GM21737 (cell line): ENCODE data around the gene KIF27.
"Not testable (repeated sequence)": the region's sequence is repeated elsewhere in the genome, so short reads cannot be mapped to it uniquely, and the experiment has no call there.

ENCODE experiments used
- ATAC-seq: cut with Tn5 transposase; IDR thresholded peaks from one replicate; pipeline ENCODE4 v1.9.1; 2021; ENCODE audit warnings: mild to moderate bottlenecking, moderate library complexity; ENCODE audit not compliant: unreplicated experiment

The KIF27 gene, protein sequence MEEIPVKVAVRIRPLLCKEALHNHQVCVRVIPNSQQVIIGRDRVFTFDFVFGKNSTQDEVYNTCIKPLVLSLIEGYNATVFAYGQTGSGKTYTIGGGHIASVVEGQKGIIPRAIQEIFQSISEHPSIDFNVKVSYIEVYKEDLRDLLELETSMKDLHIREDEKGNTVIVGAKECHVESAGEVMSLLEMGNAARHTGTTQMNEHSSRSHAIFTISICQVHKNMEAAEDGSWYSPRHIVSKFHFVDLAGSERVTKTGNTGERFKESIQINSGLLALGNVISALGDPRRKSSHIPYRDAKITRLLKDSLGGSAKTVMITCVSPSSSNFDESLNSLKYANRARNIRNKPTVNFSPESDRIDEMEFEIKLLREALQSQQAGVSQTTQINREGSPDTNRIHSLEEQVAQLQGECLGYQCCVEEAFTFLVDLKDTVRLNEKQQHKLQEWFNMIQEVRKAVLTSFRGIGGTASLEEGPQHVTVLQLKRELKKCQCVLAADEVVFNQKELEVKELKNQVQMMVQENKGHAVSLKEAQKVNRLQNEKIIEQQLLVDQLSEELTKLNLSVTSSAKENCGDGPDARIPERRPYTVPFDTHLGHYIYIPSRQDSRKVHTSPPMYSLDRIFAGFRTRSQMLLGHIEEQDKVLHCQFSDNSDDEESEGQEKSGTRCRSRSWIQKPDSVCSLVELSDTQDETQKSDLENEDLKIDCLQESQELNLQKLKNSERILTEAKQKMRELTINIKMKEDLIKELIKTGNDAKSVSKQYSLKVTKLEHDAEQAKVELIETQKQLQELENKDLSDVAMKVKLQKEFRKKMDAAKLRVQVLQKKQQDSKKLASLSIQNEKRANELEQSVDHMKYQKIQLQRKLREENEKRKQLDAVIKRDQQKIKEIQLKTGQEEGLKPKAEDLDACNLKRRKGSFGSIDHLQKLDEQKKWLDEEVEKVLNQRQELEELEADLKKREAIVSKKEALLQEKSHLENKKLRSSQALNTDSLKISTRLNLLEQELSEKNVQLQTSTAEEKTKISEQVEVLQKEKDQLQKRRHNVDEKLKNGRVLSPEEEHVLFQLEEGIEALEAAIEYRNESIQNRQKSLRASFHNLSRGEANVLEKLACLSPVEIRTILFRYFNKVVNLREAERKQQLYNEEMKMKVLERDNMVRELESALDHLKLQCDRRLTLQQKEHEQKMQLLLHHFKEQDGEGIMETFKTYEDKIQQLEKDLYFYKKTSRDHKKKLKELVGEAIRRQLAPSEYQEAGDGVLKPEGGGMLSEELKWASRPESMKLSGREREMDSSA (N-terminal part only)

GRCh38 chr9:83920927-83921707 is at the start of gene KIF27:
TSS of gene KIF27 (minus strand) at chr9:83921432. CDS start at chr9:83915591, 5,841 bp downstream.
- ATAC-seq: peak; percentile 96

- ATAC-seq: no peak
Observed at GRCh38 chr9:83969602-83970001, 48.4 kb upstream of the KIF27 start.

- ATAC-seq: no peak
Observed at GRCh38 chr9:83967073-83967472, 45.8 kb upstream of the KIF27 start.

DNA sequence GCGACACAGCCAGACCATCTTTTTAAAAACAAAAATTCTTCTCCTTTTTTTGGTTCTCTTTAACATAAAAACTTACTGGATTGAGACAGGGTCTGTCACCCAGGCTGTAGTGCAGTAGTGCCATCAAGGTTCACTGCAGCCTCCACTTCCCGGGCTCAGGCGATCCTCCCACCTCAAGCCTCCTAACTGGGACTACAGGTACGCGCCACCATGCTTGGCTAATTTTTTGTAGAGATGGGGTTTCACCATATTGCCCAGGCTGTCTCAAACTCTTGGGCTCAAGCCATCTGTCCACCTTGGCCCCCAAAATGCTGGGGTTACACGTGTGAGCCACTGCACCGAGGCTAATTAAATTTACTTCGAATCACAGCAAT is 45.0 kb upstream of the KIF27 start:
- no peak for ATAC-seq

- no peak for ATAC-seq
Observed at GRCh38 chr9:83965350-83966208, 44.3 kb upstream of the KIF27 start.

- ATAC-seq: no peak
Observed at GRCh38 chr9:83964973-83965349, 43.7 kb upstream of the KIF27 start.

- no peak for ATAC-seq
Observed at GRCh38 chr9:83962165-83962564, 40.9 kb upstream of the KIF27 start.

DNA sequence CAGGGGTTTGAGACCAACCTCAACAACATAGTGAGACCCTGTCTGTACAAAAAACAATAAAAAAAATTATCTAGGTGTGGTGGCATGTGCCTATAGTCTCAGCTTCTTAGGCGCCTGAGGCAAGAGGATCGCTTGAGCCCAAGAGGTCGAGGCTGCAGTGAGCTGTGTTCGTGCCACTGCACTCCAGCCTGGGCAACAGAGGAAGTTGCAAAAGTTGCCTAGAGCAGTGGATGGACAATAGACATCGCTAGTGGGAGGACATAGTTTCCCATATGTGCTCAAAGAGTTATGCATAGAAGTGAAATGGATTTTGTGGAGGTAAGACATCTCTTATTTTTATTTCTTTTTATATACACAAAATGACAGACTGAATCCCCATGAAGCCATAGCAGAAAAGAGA is 39.8 kb upstream of the KIF27 start:
- ATAC-seq: no peak

GRCh38 chr9:83959061-83959460 is 37.8 kb upstream of the KIF27 start:
- ATAC-seq: no peak

DNA sequence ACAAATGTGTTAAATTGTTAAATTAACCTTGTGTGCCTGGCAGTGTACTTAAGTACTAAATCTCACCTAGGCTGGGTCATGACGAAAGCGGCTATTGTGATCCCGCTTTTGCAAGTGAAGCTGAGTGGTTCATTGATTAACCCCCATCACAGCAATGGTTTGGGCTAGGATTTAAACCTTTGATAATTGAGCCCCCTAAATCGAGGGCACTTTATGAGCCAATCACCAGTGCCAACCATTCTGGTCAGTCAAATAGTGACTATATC is 35.9 kb upstream of the KIF27 start:
- no peak for ATAC-seq

- ATAC-seq: peak; percentile 82
Observed at GRCh38 chr9:83956436-83957247, 35.4 kb upstream of the KIF27 start.

DNA sequence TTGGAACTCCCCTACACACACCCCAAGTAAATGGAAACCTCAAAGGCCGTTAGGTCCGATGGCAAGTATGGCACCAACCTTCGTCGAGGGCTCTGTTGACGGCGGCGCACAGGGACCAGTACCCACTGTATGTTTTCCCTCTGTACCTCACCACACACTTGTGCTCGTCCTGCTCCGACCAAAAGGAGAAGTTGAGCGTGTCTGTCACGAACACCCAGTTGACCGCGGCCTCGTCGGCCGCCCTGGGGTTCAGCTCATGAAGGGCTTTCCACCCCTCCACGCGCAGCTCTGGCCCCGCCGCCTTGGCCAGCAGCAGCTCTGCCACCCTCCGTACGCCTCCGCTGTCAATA is 34.8 kb upstream of the KIF27 start:
- peak; percentile 46 for ATAC-seq

GRCh38 chr9:83948096-83948495 is 26.9 kb upstream of the KIF27 start:
- not testable (repeated sequence) for ATAC-seq

DNA sequence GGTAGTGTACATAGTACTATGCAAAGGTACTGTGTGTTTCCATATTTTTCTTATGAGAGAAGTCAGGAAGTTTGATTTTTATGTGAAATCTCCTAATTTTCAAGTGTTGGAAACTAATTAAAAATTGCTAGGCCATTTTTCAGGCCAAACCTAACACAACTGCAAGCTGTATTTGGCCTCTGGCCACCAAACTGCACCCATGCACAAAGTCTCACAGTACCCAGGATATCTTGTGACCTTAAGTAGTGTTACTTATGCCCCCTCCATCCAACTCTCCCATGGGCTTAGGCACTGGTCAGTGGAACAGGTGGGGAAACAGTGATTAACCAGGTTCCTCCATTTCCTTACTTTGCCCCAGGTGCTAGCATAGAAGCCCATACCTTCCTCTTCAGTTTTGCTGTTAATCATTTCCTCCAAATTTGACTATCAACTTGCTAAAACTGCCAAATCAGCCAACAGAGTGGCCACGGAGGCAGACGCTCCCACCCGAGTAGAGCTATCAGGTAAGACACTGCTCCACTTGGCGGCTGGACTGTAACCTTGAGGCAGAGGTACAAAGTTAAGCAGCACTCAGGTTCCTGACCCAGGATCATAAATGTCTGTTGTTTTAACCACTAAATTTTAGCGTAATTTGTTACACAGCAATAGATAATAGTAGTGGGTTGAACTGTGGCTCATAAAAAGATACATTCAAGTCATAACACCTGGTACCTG is 19.5 kb upstream of the KIF27 start:
- no peak for ATAC-seq

DNA sequence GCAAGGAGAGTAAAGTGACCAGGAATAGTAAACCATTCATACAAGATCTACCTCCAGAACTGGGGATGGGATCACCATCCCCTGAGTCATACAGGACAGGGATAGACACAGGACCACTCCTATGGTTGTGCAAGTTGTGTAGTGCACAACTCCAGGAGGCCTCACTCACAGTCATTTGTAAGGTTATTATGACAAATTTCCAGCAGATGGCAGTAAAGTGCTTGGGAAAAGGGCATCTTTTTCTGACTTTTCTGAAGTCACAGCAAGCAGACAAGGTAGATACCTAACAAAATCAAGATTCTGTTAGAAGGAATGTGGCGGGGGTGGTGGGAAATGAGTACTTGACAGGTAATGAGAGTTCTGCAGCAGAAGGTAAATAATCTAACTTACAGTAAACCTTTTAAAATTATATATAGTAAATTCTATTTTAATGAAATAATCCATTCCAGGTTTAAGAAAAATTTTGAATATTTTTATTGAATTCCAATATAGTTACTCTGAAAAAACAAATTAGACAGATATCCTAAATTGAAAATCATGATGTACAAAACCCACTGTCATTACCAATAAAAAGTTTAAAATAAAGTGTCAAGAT is 16.7 kb upstream of the KIF27 start:
- ATAC-seq: peak; percentile 65

DNA sequence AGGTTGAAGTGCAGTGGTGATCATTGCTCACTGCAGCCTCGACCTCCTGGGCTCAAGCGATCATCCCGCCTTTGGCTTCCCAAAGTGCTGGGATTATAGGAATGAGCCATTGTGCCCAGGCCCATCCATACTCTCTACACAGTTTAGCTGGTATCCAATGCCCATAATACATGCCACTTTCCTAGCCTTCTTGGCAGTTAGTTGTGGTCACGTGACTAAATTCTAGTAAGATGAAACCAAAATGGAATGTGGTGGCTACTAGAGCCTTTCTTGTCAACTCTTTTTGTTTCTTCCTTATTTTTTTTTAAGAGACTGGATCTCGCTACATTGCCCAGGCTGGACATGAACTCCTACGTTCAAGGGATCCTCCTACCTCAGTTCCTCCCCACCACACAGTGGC is 15.3 kb upstream of the KIF27 start:
- ATAC-seq: no peak

GRCh38 chr9:83935276-83935935 is 14.2 kb upstream of the KIF27 start:
- no peak for ATAC-seq
